Erythroblast (primary cell): Measurements from ENCODE around the gene CFAP99.

Experiments used
- GATA1 ChIP-seq: IDR thresholded peaks from 2 replicates; pipeline ENCODE4 v1.6.1; 2011; ENCODE audit warnings: low read depth, mild to moderate bottlenecking, control low read depth, low read length, moderate library complexity
- POLR2A ChIP-seq: IDR thresholded peaks from 2 replicates; pipeline ENCODE4 v1.6.1; 2011; ENCODE audit warnings: mild to moderate bottlenecking, low read length

DNA sequence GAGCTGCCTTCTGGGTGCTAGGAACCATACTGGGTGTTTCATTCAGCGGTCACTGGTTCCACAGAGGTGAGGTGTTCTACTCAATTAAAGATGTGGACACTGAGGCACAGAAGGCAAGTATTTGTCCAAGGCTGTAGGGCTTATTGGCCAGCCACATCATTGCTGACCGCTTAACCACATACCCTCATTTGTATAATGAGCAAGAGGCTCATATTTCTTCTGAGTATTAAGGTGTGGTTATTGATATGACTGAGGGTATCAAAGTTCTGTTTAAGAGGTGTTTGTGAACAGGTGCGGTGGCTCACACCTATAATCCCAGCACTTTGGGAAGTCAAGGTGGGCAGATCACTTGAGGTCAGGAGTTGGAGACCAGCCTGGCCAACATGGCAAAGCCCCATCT is 64.5 kb downstream of the CFAP99 start:
- TF ChIP-seq POLR2A (no peak), GATA1 (no peak)
